H1 (cell line): ENCODE measurements around the gene NAGLU. TPM values are rescaled to one million over a fixed set of nuclear protein-coding genes. Genes with fewer than 3 reads are reported as not detected.

Experiments used
- CTCF ChIA-PET: fragments of 300-600 bp; sonication (Branson Sonifier 250); formaldehyde crosslinking; loops from one replicate; lab custom pipeline; 2021; ENCODE audit not compliant: partially characterized antibody; lab: Charles Lee
- POLR2A ChIA-PET: fragments of 300-600 bp; sonication (Branson Sonifier 250); formaldehyde crosslinking; loops from one replicate; lab custom pipeline; 2021; ENCODE audit warnings: inconsistent platforms; ENCODE audit not compliant: partially characterized antibody; lab: Charles Lee
- DNase-seq, 2 experiments: peaks; one replicate each; pipeline versions ENCODE4 v3.0.0 to v3.0.0-alpha.2; 2010 to 2022; ENCODE audit warnings: low spot score in 2 of 2, low read depth in 1 of 2, mixed read lengths in 1 of 2
- FAIRE-seq: peaks from 2 replicates; lab custom pipeline; 2011; peaks lifted over from hg19 to GRCh38; lab: Jason Lieb, UNC
- H2AFZ ChIP-seq: 2 replicates; pipeline ENCODE4 v1.8.1; 2012; ENCODE audit warnings: low read length, inconsistent platforms
- H2AK5ac ChIP-seq: 2 replicates; pipeline ENCODE4 v1.6.1; 2013; ENCODE audit warnings: low read depth, low read length
- H2BK120ac ChIP-seq: replicated peaks from 2 replicates; pipeline ENCODE3; 2013; ENCODE audit warnings: low read depth, low read length, inconsistent platforms
- H2BK12ac ChIP-seq: 2 replicates; pipeline ENCODE4 v1.6.1; 2013; ENCODE audit warnings: low read depth, low read length
- H2BK15ac ChIP-seq: 2 replicates; pipeline ENCODE4 v1.6.1; 2013; ENCODE audit warnings: low read length
- H2BK20ac ChIP-seq: 2 replicates; pipeline ENCODE4 v1.6.1; 2013; ENCODE audit warnings: low read length
- H2BK5ac ChIP-seq: 2 replicates; pipeline ENCODE4 v1.6.1; 2013; ENCODE audit warnings: low read depth, low read length
- H3K14ac ChIP-seq: 2 replicates; pipeline ENCODE4 v1.6.1; 2013; ENCODE audit warnings: inconsistent platforms; ENCODE audit not compliant: insufficient read length
- H3K18ac ChIP-seq: 2 replicates; pipeline ENCODE4 v1.6.1; 2013; ENCODE audit warnings: low read length; ENCODE audit errors: extremely low read depth
- H3K23ac ChIP-seq: 2 replicates; pipeline ENCODE4 v1.6.1; 2013; ENCODE audit warnings: inconsistent platforms; ENCODE audit not compliant: insufficient read length
- H3K23me2 ChIP-seq: 2 replicates; pipeline ENCODE4 v1.6.1; 2013; ENCODE audit warnings: low read depth, low read length
- H3K27ac ChIP-seq: 2 replicates; pipeline ENCODE4 v1.6.1; 2011; ENCODE audit warnings: low read depth, low read length, inconsistent platforms
- H3K27me3 ChIP-seq, 4 experiments: replicated peaks in 1 of 4; 1 replicate in 1 of 4; 2 replicates in 3 of 4; pipeline versions ENCODE4 v1.6.1 to v1.8.1; 2011 to 2013; ENCODE audit warnings: low read length in 3 of 4, mild to moderate bottlenecking in 3 of 4, inconsistent platforms in 2 of 4, mixed read lengths in 2 of 4, moderate library complexity in 1 of 4; ENCODE audit not compliant: control insufficient read depth in 3 of 4, insufficient read depth in 3 of 4; ENCODE audit errors: extremely low read depth in 1 of 4
- H3K36me3 ChIP-seq, 4 experiments: 2 replicates each; pipeline versions ENCODE4 v1.6.1 to v1.8.1; 2011 to 2013; ENCODE audit warnings: mild to moderate bottlenecking in 4 of 4, low read length in 3 of 4, moderate library complexity in 2 of 4, control low read depth in 1 of 4, inconsistent platforms in 1 of 4; ENCODE audit not compliant: insufficient read depth in 4 of 4, control insufficient read depth in 2 of 4
- H3K4ac ChIP-seq: replicated peaks from 2 replicates; pipeline ENCODE3; 2013; ENCODE audit warnings: low read length, low read depth, mixed read lengths, inconsistent platforms; ENCODE audit not compliant: insufficient read length
- H3K4me1 ChIP-seq, 4 experiments: replicated peaks in 1 of 4; 1 replicate in 1 of 4; 2 replicates in 3 of 4; pipeline versions ENCODE4 v1.6.1 to v1.8.1; 2011 to 2013; ENCODE audit warnings: low read length in 3 of 4, inconsistent platforms in 2 of 4, mixed read lengths in 1 of 4; ENCODE audit not compliant: insufficient read depth in 4 of 4, control insufficient read depth in 3 of 4
- H3K4me2 ChIP-seq, 2 experiments: 2 replicates each; pipeline versions ENCODE4 v1.6.1 to v1.8.1; 2011 to 2013; ENCODE audit warnings: low read depth in 2 of 2, low read length in 2 of 2, control low read depth in 1 of 2, inconsistent platforms in 1 of 2, mild to moderate bottlenecking in 1 of 2; ENCODE audit not compliant: insufficient read depth in 1 of 2
- H3K4me3 ChIP-seq, 4 experiments: fragments of 200-600, 300-600 bp in 1 of 4; sonication (generic), shearing (Covaris generic), sonication (Bioruptor Twin) in 1 of 4; 2 replicates each; pipeline versions ENCODE4 v1.5.1 to v1.8.1; 2011 to 2016; ENCODE audit warnings: low read length in 4 of 4, low read depth in 3 of 4, control low read depth in 2 of 4, inconsistent platforms in 2 of 4, mild to moderate bottlenecking in 2 of 4, mixed read lengths in 1 of 4, moderate library complexity in 1 of 4; ENCODE audit not compliant: insufficient read depth in 2 of 4; ENCODE audit errors: extremely low read depth in 1 of 4
- H3K56ac ChIP-seq: replicated peaks from 2 replicates; pipeline ENCODE3; 2013; ENCODE audit warnings: low read depth, mild to moderate bottlenecking, mixed read lengths, low read length, inconsistent platforms; ENCODE audit not compliant: insufficient read length
- H3K79me1 ChIP-seq: 2 replicates; pipeline ENCODE4 v1.6.1; 2013; ENCODE audit warnings: low read depth, low read length, control low read depth
- H3K79me2 ChIP-seq, 2 experiments: 2 replicates each; pipeline versions ENCODE4 v1.6.1 to v1.8.1; 2012 to 2013; ENCODE audit warnings: low read length in 2 of 2, mild to moderate bottlenecking in 2 of 2, inconsistent platforms in 1 of 2; ENCODE audit not compliant: insufficient read depth in 2 of 2, control insufficient read depth in 1 of 2
- H3K9ac ChIP-seq, 4 experiments: replicated peaks in 1 of 4; 1 replicate in 1 of 4; 2 replicates in 3 of 4; pipeline versions ENCODE4 v1.6.1 to v1.8.1; 2011 to 2013; ENCODE audit warnings: low read depth in 3 of 4, low read length in 3 of 4, control low read depth in 2 of 4, mild to moderate bottlenecking in 2 of 4, moderate library complexity in 2 of 4, inconsistent platforms in 1 of 4; ENCODE audit errors: extremely low read depth in 1 of 4
- H3K9me3 ChIP-seq, 2 experiments: 2 replicates each; pipeline versions ENCODE4 v1.6.1 to v1.8.1; 2012 to 2013; ENCODE audit warnings: mild to moderate bottlenecking in 2 of 2, moderate library complexity in 2 of 2, control low read depth in 1 of 2, inconsistent platforms in 1 of 2, low read depth in 1 of 2, low read length in 1 of 2, mixed read lengths in 1 of 2; ENCODE audit not compliant: insufficient read depth in 2 of 2
- H4K20me1 ChIP-seq, 2 experiments: replicated peaks in 1 of 2; 2 replicates each; pipeline versions ENCODE3 to v1.8.1; 2011 to 2013; ENCODE audit warnings: inconsistent platforms in 2 of 2, low read length in 2 of 2, mild to moderate bottlenecking in 1 of 2; ENCODE audit not compliant: insufficient read depth in 2 of 2, control insufficient read depth in 1 of 2
- H4K5ac ChIP-seq: 2 replicates; pipeline ENCODE4 v1.6.1; 2013; ENCODE audit warnings: low read length, low read depth, mixed read lengths, inconsistent platforms; ENCODE audit not compliant: insufficient read length
- H4K8ac ChIP-seq: 2 replicates; pipeline ENCODE4 v1.8.0; 2013; ENCODE audit warnings: mild to moderate bottlenecking, moderate library complexity, low read length, inconsistent platforms; ENCODE audit not compliant: insufficient read depth; ENCODE audit errors: extremely low read depth
- H4K91ac ChIP-seq: replicated peaks from 2 replicates; pipeline ENCODE3; 2013; ENCODE audit warnings: low read length, mixed read lengths, inconsistent platforms; ENCODE audit not compliant: insufficient read length
- FOSL1 ChIP-seq: IDR thresholded peaks from 2 replicates; pipeline ENCODE4 v1.6.1; 2011; ENCODE audit warnings: mild to moderate bottlenecking, low read depth, low read length, moderate library complexity; ENCODE audit not compliant: insufficient read depth
- RBBP5 ChIP-seq: IDR thresholded peaks from 2 replicates; pipeline ENCODE4 v1.7.1; 2012; ENCODE audit warnings: low read depth, mild to moderate bottlenecking, inconsistent platforms, low read length, moderate library complexity, borderline replicate concordance
- WGBS, 2 experiments: shearing (Covaris generic) in 1 of 2; methylation state at CpG; one replicate each; pipeline versions ENCODE4 v1.1.6 to v1.1.7; 2013 to 2015; ENCODE audit warnings: low lambda C conversion rate in 2 of 2, mixed read lengths in 2 of 2, inconsistent platforms in 1 of 2, low coverage in 1 of 2, missing lambda C conversion rate in 1 of 2; ENCODE audit not compliant: insufficient replicate concordance in 2 of 2, insufficient coverage in 1 of 2, insufficient read length in 1 of 2; ENCODE audit errors: extremely low coverage in 1 of 2, missing lambda C conversion rate in 1 of 2; 5-methylcytosine and 5-hydroxymethylcytosine counted together
- polyA plus RNA-seq, 7 experiments: library from polyadenylated mRNA; depleted of rRNA in 3 of 7; stranded (reverse) in 5 of 7; unstranded in 2 of 7; fragments of >200 nt in 5 of 7; fragments of 200-250 nt in 2 of 7; gene quantifications; 1 replicate in 5 of 7; 2 replicates in 1 of 7; 4 replicates in 1 of 7; pipeline versions ENCODE4 v1.2.1 to v1.2.3, GENCODE V29; 2011 to 2013; ENCODE audit warnings: missing spikeins in 2 of 7, mixed read lengths in 2 of 7
- total RNA-seq: library from RNA; stranded (reverse); fragmentation: NEBNext Ultra II Directional; extraction: Animal tissue kit (Norgen Biotek cat#: 25700); gene quantifications from 2 replicates; pipeline ENCODE4 v1.2.1, GENCODE V29; 2021

NAGLU gene
- total and polyA plus RNA-seq, 2 of the 8 experiments (the other 6 are each of a cell fraction or from before 2014, with no cell fraction given) = 21.3 to 21.6 TPM

- TF ChIP-seq RBBP5 (no peak), FOSL1 (no peak)
- Histone ChIP-seq H3K14ac (no peak overlapping the region), H4K91ac (no peak overlapping the region), H3K9ac (no peak overlapping the region), H2BK120ac (no peak overlapping the region), H2BK5ac (no peak overlapping the region), H2AK5ac (no peak overlapping the region), H4K20me1 (peaks cover 0 to 2% of the 10 kb centered on the region in 2 experiments), H3K23ac (no peak overlapping the region), H2AFZ (no peak overlapping the region), H3K27ac (no peak overlapping the region), H3K4me3 (no peak overlapping the region), H3K4ac (no peak overlapping the region), H3K18ac (no peak overlapping the region), H3K79me2 (no peaks in the 10 kb centered on the region), H2BK20ac (no peak overlapping the region), H2BK15ac (no peak overlapping the region), H2BK12ac (no peak overlapping the region), H3K27me3 (no peaks in the 10 kb centered on the region), H3K79me1 (no peaks in the 10 kb centered on the region), H3K4me2 (no peak overlapping the region), H4K5ac (no peak overlapping the region), H3K36me3 (peaks cover 14 to 55% (median 33%) of the 10 kb centered on the region in 4 experiments), H3K56ac (no peak overlapping the region), H3K4me1 (no peaks in the 10 kb centered on the region), H3K9me3 (no peaks in the 10 kb centered on the region), H4K8ac (no peak overlapping the region), H3K23me2 (no peaks in the 10 kb centered on the region)
- 100% methylated on average over 1 of the region's 1 CpG; no CpG with 5 or more reads in 1 of the 2 experiments for WGBS, 2 experiments
- ChIA-PET CTCF (interaction anchor here (1.4 to 1.5 kb wide), 2 partner anchors 23 to 35 kb away, joined by 3 to 4 read pairs; partner anchors contain the start of gene RETREG3), POLR2A (interaction anchor here (1.4 kb wide), 1 partner anchor 12 kb away, joined by 3 read pairs; no protein-coding TSS in a partner anchor)
- no peak for FAIRE-seq
- DNase-seq = no peak
Observed at GRCh38 chr17:42585353-42585752, 49.3 kb downstream of the NAGLU start.
